NCI-H524 (cell line): Measurements from ENCODE around the gene ATP10A.
"Not testable (repeated sequence)": the region's sequence is repeated elsewhere in the genome, so short reads cannot be mapped to it uniquely, and the experiment has no call there.

Experiments
- DNase-seq, 2 experiments: peaks; one replicate each; lab custom pipeline; 2025; lab: John Stamatoyannopoulos, UW

ATP10A gene

GRCh38 chr15:25859838-25860645, 3.1 kb downstream of the ATP10A start:
- no peak for DNase-seq

GRCh38 chr15:25858952-25859760, 4.0 kb downstream of the ATP10A start:
- no peak for DNase-seq

DNA sequence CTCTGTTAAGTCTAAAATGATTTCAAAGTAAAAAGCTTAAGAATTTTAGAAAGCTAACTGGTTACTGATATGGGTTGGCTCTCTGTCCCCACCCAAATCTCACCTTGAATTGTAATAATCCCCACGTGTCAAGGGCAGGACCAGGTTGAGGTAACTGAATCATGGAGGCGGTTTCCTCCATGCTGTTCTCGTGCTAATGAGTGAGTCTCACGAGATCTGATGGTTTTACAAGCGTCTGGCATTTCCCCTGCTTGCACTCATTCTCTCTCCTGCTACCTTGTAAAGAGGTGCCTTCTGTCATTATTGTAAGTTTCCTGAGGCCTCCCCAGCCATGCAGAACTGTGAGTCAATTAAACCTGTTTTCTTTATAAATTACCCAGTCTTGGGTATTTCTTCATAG, 7.1 kb downstream of the ATP10A start:
- not testable (repeated sequence) for DNase-seq

- DNase-seq = no peak
Observed at GRCh38 chr15:25852661-25853524, 10.2 kb downstream of the ATP10A start.

- no peak for DNase-seq
Observed at GRCh38 chr15:25852027-25852426, 11.1 kb downstream of the ATP10A start.

GRCh38 chr15:25850154-25851111, 12.7 kb downstream of the ATP10A start:
- DNase-seq = peak in 1 of 2 experiments; percentile 9

GRCh38 chr15:25849157-25849921, 13.8 kb downstream of the ATP10A start:
- peak in 1 of 2 experiments; percentile 16 for DNase-seq

- no peak for DNase-seq
Observed at GRCh38 chr15:25848784-25849156, 14.4 kb downstream of the ATP10A start.

DNA sequence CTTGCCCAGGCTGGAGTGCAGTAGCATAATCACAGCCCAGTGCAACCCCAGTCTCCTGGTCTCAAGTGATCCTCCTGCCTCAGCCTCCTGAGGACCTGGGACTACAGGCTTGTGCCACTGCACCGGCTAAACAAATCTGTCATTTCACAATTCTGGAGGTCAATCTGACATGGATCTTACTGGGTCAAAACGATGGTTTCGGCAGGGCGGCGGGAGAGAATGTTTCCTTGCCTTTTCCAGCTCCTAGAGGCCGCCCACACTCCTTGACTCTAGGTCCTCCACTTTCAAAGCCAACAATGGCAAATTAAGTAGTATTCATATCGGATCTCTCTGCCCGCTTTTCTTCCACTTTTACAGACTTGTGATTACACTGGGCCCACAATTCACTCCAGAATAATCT, 14.8 kb downstream of the ATP10A start:
- DNase-seq = no peak

- peak in 1 of 2 experiments; percentile 56 for DNase-seq
Observed at GRCh38 chr15:25847051-25847450, 16.1 kb downstream of the ATP10A start.

- DNase-seq = no peak
Observed at GRCh38 chr15:25846377-25846776, 16.8 kb downstream of the ATP10A start.

- no peak for DNase-seq
Observed at GRCh38 chr15:25844981-25845680, 18.0 kb downstream of the ATP10A start.

DNA sequence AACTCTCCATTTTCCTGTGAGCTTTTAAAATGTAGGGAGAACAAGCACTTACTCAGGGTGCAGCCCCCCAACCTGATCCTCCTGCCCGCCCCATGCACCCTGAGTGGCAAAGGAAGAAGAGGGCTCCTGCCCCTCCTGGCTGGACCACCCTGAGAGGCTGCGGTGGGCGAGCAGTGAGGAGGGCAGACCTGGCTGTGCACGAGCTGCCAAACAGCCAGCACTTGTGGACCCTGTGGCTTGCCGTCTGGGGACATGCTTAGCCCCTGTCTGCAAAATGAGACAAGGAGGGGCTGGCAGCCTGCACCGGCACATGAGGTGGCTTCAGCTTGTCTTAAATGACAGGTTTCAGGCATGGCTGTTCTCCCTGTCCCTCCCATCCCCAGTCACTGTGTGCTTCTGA, 18.6 kb downstream of the ATP10A start:
- DNase-seq = no peak

DNA sequence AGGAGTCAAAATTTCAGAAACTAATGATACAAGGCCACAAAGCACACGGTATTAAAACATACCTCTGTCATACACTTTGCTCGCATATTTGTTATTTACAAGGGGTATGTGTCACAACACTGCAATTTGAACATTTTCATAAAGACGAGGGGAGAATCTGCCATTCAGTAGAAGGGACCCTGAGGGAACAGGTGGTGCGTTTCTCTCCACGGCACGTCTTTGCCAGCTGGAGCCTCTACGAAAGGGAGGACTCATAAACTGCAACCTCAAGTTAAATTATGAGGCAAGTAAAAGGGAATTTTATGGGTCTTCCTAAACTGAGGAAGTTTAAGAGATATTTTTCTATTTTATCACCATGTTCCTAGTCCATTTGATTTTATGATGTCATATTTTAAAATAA, 19.1 kb downstream of the ATP10A start:
- peak in 1 of 2 experiments; percentile 23 for DNase-seq

- no peak for DNase-seq
Observed at GRCh38 chr15:25839638-25840156, 23.4 kb downstream of the ATP10A start.

DNA sequence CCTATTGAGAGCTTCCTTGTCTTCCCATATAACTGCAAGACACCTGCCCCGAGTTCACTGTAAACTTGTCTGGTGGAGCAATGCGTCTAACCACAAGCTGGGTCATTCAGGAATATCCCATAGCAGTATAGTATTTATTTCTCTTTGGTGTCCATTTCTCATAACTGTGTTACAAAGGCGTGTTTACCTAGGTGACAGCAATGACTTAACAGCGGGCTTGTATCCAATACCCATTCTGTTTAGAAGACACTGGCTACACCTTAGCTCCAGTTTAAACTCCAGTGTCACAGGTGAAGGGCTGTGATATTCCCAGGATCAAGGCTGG, 24.3 kb downstream of the ATP10A start:
- DNase-seq = no peak

DNA sequence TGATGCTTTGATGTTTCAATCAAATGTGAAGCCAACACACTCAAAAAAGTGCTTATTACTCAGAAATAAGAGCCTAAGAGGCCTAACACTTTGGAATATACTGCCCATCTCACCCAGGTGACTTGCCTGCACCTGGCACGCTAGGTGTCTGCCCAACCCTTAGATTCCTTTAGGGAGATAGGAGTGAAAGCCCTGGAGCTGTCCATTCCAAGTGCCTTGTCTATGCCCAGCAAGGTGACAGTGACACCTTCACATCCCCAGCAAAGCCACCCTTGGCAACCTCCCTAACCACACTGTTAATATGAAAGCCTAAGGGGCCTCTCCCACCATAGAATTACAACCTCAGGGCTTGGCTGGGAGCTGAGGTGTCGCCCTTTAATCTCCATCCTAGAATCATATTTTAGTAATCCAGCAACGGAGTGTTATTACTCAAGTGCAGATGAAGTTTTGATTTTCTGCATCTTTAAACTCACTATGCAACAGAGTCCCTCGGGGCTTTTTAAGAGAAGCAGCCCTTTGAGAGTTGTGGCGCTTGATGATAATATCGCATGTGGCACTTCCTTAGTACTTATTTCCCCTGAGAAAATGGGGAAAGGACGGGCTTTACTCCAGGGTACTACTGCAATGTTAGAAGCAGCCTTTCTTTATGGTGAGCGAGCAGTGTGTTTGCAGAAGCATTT, 24.8 kb downstream of the ATP10A start:
- no peak for DNase-seq

DNA sequence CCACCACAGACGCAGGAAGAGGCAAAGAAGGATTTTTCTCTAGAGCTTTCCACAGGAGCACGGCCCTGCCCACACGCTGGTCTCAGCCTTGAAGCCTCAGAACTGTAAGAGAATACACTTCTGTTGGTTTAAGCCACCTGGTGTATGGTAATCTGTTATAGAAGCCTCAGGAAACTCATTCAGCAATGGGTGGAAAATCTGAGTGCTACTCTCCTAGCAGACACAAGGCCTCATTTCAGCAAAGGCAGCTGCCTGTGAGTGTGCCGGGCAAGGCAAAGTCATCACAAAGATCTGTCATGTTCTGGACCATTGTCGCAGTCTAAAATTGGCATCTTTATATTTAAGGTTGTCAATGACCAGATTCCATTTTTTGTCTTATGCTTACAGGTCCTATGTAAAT, 31.0 kb downstream of the ATP10A start:
- no peak for DNase-seq

DNA sequence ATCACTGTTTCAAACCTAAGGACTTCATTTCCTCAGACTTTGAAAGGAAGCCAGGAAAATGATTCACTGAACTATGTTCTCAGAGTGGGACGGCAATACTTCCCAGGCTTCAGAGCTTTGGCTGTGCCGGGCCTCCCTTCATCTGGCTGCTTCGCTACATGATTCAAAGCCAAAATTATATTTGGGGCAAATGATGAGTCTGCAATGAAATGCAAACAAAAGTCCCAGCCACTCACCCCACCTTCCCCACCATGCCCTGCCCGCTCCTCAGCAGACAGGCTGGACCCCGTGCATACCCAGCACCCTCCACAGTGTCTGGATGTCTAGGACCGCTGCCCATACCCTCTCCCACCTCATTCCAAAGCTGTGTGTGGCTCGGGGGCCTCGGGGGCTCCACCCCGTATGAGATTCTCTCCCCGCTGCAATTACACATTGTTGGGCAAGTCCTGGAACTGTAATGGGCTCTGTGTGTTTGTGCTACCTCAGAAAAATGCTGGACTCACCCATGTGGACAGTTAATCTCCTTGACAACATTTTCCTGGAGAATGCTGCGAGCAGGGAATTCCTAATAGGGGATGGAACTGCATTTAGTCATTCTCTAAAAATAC, 32.2 kb downstream of the ATP10A start:
- DNase-seq = no peak
